Activated CD4-positive, CD25-positive, alpha-beta regulatory T cell (primary cell): ENCODE measurements around the gene JCAD.
"Not testable (repeated sequence)": the region's sequence is repeated elsewhere in the genome, so short reads cannot be mapped to it uniquely, and the experiment has no call there.

Source experiments
- DNase-seq, 4 experiments: peaks; one replicate each; lab custom pipeline; 2025; lab: John Stamatoyannopoulos, UW

The JCAD gene

GRCh38 chr10:29987471-29987870 is 71.9 kb downstream of the JCAD start:
- no peak for DNase-seq

DNA sequence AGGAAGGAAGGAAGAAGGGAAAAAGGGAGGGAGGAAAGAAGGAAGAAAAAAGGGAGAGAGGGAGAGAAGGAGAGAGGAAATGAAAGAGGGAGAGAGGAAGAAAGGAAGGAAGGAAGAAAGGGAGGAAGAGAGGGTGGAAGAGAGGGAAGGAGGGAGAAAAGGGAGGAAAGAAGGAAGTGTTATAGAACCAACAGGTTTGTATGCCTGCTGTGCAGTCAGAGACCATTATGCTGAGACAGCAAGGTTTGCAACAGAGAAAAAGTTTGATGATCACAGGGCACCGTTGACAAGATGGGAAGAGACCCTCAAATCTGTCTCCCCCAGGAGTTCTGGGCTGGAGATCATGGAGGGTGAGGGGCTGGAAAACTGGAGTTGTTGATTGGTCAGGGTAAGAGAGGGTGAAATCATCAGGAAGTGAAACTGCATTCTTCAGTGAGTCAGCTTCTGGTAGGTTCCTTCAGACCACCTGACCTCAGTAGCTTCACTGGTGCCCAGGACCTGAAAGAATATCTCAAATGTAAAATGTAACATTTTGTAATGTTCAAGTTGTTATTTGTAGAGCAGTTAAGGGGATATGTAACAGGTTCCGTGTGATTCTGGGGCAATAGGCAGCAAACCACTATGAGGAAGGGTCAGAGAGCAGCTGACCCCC is 76.3 kb downstream of the JCAD start:
- DNase-seq = no peak

DNA sequence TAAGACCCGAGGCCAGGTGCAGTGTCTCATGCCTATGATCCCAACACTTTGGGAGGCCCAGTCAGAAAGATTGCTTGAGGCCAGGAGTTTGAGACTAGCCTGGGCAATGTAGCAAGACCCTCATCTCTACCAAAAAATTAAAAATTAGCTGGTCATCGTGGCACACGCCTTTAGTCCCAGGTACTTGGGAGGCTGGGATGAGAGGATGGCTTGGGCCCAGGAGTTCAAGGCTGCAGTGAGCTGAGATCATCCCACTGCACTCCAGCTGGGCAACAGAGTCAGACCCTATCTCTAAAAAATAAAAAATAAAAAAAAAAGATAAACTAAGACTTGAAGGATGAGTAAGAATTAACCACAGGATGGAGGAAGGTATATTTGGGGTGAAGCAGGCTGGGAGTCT is 77.9 kb downstream of the JCAD start:
- no peak for DNase-seq

GRCh38 chr10:29980084-29980483 is 79.3 kb downstream of the JCAD start:
- no peak for DNase-seq

GRCh38 chr10:29979421-29979779 is 80.0 kb downstream of the JCAD start:
- DNase-seq = not testable (repeated sequence)

DNA sequence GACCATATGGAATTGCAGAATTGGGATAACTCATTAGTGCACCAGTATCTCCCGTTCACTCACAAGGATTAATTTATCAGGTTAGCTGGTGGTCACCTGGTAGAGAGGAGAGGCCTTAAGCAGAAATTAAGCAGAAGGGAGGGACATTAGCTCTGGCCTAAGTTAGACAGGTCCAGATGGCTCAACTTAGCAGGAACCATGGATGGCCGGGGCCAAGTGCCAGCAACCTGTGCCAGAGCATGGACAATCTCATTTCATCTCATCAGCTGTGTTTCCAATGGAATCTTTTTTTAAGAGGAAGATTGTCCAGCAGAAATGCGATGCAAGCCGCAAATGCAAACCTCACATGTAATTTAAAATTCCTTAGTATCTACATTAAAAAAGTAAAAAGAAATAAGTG is 82.2 kb downstream of the JCAD start:
- no peak for DNase-seq

GRCh38 chr10:29976134-29976533 is 83.3 kb downstream of the JCAD start:
- DNase-seq = no peak

DNA sequence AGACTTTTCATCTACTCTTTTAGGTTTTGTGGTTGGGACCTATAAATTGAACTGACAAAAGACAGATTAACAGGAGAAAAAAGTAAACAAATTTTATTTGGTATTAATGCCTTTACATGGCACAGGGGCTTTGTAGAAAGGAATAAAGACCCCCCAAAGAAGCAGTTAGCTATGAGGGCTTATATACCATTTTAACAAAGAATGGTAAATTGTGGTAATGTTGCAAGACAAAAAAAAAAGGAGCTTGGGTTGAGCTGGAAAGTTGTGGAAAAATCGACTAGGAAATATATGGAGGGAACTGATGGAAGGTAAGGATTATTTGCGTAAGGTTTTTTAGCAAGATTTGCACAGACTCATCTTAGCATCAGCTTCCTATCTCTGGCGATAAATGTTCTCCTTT is 84.6 kb downstream of the JCAD start:
- DNase-seq = no peak

GRCh38 chr10:29973921-29974320 is 85.5 kb downstream of the JCAD start:
- DNase-seq = no peak

DNA sequence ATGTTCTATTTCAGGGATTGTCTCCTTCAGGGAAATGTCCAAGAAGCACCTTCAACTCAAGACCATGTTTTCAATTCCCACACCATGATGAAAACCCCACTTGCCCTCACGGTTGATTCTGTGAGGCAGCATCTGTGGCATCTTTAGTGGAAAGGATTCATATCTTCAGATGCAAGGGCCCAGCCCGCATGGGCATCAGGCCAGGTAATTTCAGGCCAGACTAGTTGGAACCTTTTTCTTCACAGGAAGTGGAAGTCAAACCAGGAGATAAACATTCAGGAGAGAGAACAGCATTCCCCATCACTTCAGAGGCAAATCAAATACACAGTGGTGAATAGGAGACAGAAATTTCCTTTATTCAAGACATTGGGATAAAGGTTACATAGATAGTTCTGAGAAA is 88.8 kb downstream of the JCAD start:
- DNase-seq = no peak

GRCh38 chr10:29970012-29970396 is 89.4 kb downstream of the JCAD start:
- DNase-seq = no peak

DNA sequence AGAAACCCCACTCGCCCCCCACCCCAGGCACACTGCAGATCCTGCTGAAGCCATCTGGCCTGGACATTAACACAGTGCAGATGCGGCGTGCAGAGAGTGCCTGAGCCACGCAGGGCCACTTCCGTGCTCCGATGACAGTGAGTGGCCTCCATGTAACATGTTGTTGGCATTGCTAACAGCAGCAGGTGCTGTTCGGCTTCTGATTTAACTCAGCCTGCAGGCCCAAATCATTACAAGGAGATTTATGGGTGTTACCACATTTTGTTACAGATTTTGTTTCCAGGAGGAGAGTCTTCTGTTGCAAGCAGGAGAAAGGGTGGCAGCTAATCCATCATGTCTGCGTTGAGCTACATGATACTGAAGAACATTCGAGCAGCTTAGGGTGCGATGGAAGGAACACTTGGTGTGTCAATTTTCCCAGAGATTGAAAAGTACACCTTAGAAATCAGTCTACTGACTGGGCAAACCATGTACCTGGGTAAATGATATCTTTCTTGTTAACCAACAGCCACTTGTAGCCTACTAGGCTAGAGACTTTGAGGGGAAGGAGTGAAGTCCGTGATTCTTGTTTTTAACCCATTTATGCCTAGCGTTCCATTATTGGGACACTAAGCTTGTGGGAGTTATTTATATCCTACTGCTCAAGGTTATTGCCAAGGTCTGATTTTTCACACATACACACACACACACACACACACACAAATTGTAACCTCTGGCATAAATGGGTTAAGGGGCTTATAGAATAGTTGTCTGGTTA is 90.0 kb downstream of the JCAD start:
- no peak for DNase-seq

DNA sequence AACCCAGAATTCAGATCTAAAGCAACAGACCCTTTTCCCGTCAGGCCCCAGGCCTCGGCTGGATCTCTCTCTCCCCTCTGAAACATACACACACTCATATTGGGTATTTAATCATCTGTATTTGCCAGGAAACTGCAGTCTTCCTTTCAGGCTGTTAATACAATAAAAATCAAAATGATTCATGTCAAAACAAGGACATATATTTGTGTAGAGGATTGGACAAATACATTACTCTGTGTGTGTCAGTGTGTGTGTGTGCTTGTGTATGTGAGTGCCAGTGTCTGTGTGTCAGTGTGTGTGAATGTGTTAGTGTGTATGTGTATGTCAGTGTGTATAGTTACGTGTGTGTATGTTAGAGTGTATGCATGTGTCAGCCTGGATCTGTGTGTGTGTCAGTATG is 90.8 kb downstream of the JCAD start:
- no peak for DNase-seq

GRCh38 chr10:29966269-29966668 is 93.1 kb downstream of the JCAD start:
- no peak for DNase-seq
